ENCODE data around the gene ACE. TPM values are rescaled to one million over a fixed set of nuclear protein-coding genes. Genes with fewer than 3 reads are reported as not detected.
A peak's percentile ranks its signal among the peaks of the same experiment; 100 is the strongest.

The ACE gene
- total and polyA plus RNA-seq, 10 donors, result 0.61 to 17.3 (median 8.2) TPM

DNA sequence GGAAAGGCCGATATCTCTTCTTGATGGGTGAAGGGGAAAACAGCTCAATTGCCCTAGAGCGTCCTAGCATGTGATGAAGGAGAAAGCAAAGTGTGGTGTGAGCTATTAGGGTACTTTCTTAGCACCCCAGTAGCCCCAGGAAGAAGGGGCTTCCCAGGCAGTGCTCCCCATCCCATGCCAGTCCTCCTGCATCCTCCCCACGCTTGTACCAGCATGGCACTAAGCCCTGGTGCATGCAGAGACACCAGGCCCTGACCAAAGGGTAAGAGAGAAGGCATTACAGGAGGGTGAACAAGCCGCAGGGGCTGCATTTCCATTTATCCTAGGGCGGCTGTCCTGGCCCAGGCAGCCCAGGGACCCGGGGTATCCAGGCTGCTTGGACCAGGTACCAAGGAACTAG is 33.8 kb upstream of the ACE start:
- intact Hi-C loops (cut with DNase I; ENCODE audit: low total_unique reads), result no loop called here
- TF ChIP-seq, protein P1, sequence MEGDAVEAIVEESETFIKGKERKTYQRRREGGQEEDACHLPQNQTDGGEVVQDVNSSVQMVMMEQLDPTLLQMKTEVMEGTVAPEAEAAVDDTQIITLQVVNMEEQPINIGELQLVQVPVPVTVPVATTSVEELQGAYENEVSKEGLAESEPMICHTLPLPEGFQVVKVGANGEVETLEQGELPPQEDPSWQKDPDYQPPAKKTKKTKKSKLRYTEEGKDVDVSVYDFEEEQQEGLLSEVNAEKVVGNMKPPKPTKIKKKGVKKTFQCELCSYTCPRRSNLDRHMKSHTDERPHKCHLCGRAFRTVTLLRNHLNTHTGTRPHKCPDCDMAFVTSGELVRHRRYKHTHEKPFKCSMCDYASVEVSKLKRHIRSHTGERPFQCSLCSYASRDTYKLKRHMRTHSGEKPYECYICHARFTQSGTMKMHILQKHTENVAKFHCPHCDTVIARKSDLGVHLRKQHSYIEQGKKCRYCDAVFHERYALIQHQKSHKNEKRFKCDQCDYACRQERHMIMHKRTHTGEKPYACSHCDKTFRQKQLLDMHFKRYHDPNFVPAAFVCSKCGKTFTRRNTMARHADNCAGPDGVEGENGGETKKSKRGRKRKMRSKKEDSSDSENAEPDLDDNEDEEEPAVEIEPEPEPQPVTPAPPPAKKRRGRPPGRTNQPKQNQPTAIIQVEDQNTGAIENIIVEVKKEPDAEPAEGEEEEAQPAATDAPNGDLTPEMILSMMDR (IDR thresholded peaks at IDR 0.05 in 8 of 11, conservative IDR thresholded peaks at IDR 0.05 in 3 of 11), result no peak
- TF ChIP-seq POLR2A (IDR thresholded peaks at IDR 0.05), result no peak
- TF ChIP-seq POLR2AphosphoS5 (IDR thresholded peaks at IDR 0.05), result no peak
- peaks cover 15 to 70% (median 53%) of the 10 kb centered on the region in 6 donors for H3K4me1 ChIP-seq
- no peaks in the 10 kb centered on the region for H3K36me3 ChIP-seq
- 87 to 95% (median 92%) methylated on average over 6 of the region's 6 CpGs for WGBS, 5 donors
- no peak overlapping the region for H3K4me3 ChIP-seq
- H3K27me3 ChIP-seq (replicated peaks in 1 of 7), result peaks cover 0 to 13% (median 0%) of the 10 kb centered on the region in 7 donors
- no peaks in the 10 kb centered on the region for H3K9me3 ChIP-seq
- no peak overlapping the region for H3K27ac ChIP-seq
- DNase-seq, result no peak

DNA sequence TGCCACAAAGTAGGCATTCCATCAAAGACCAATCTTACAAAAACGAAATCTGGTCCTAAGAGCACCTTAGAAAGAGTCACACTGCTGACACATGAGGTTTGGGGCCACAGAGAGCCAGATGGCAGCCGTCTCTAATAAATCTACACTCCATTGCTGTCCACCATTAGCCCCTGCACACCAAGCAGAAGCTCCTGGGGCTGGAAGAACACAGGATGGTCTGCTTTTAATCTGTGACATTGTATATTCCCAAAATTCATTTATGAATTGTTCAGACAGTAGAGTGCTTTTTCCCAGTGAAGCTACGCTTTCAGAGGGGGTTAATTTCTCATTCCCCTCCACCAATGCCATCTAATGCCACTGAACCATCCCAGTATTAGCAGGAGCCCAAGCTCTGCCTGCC is 32.4 kb upstream of the ACE start:
- 72 to 91% (median 86%) methylated on average over 3 of the region's 3 CpGs for WGBS, 5 donors
- Histone ChIP-seq H3K4me3 (no peak overlapping the region), H3K36me3 (no peaks in the 10 kb centered on the region), H3K9me3 (no peaks in the 10 kb centered on the region), H3K4me1 (peaks cover 15 to 56% (median 42%) of the 10 kb centered on the region in 6 donors), H3K27me3 (replicated peaks in 1 of 7) (peaks cover 0 to 14% (median 0%) of the 10 kb centered on the region in 7 donors), H3K27ac (no peak overlapping the region)
- TF ChIP-seq, protein P1 (IDR thresholded peaks at IDR 0.05 in 8 of 11, conservative IDR thresholded peaks at IDR 0.05 in 3 of 11), result no peak
- TF ChIP-seq POLR2A (IDR thresholded peaks at IDR 0.05), result no peak
- TF ChIP-seq POLR2AphosphoS5 (IDR thresholded peaks at IDR 0.05), result no peak
- no peak for DNase-seq
- intact Hi-C loops (cut with DNase I; ENCODE audit: low total_unique reads), result no loop called here

DNA sequence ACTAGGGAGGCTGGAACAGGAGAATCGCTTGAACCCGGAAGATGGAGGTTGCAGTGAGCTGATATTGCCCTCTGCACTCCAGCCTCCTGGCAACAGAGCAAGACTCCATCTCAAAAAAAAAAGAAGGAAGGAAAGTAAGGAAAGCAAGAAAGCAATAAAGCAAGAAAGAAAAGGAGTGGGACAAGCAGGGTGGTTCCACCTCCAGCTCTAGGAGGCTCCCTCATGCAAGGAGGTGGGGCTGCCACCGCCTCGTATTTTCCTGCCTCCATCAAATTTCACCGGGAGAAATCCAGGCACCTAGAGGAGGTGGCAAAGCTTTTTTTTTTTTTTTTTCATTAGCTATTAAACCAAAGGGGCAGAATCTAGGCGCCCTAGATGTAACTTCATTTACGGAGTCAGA is 31.8 kb upstream of the ACE start:
- intact Hi-C loops (cut with DNase I; ENCODE audit: low total_unique reads), result no loop called here
- TF ChIP-seq, protein P1 (IDR thresholded peaks at IDR 0.05 in 8 of 11, conservative IDR thresholded peaks at IDR 0.05 in 3 of 11), result no peak
- no peak for TF ChIP-seq POLR2AphosphoS5 (IDR thresholded peaks at IDR 0.05)
- DNase-seq, result no peak
- H3K36me3 ChIP-seq, result no peaks in the 10 kb centered on the region
- H3K4me3 ChIP-seq, result peak overlapping the region in 4 of 8 donors; percentile 63 to 88 (median 70)
- H3K27ac ChIP-seq, result peak overlapping the region in 2 of 8 donors; percentile 81 to 87
- H3K27me3 ChIP-seq (replicated peaks in 1 of 7), result peaks cover 0 to 17% (median 0%) of the 10 kb centered on the region in 7 donors
- H3K9me3 ChIP-seq, result no peaks in the 10 kb centered on the region
- WGBS, 5 donors, result 71 to 84% (median 79%) methylated on average over 7 of the region's 7 CpGs
- H3K4me1 ChIP-seq, result peaks cover 15 to 50% (median 36%) of the 10 kb centered on the region in 6 donors

DNA sequence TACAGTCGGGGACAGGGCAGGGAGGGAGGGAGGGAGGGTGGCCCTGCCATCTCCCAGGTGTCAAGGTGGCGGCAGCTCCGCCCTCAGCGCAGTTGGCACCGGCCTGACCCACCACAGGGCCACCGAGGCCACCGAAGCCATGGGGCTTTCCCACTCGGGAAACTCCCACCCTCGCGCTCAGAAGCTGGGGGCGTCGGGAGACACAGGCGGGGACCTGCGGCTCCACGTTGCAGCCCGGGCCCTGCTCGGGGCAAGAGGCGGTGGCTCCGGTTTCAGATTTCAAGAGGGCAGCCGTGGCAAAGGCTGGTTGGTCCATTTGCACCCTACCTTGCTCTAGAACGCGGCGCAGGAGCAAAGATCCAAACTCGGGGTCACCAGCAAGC is 31.3 kb upstream of the ACE start:
- peaks cover 13 to 49% (median 32%) of the 10 kb centered on the region in 6 donors for H3K4me1 ChIP-seq
- no peaks in the 10 kb centered on the region for H3K36me3 ChIP-seq
- peaks cover 0 to 22% (median 0%) of the 10 kb centered on the region in 7 donors for H3K27me3 ChIP-seq (replicated peaks in 1 of 7)
- H3K4me3 ChIP-seq, result peak overlapping the region; percentile 54 to 88 (median 66)
- TF ChIP-seq, protein P1 (IDR thresholded peaks at IDR 0.05 in 8 of 11, conservative IDR thresholded peaks at IDR 0.05 in 3 of 11), result peak in 1 of 11 experiments; percentile 20
- TF ChIP-seq POLR2AphosphoS5 (IDR thresholded peaks at IDR 0.05) (peak in 1 of 3 donors; percentile 29), POLR2A (IDR thresholded peaks at IDR 0.05) (no peak)
- H3K9me3 ChIP-seq, result no peaks in the 10 kb centered on the region
- peak overlapping the region; percentile 60 to 90 (median 82) for H3K27ac ChIP-seq
- WGBS, 5 donors, result 3 to 17% (median 6%) methylated on average over 11 to 24 of the region's 24 CpGs
- no peak for DNase-seq
- intact Hi-C loops (cut with DNase I; ENCODE audit: low total_unique reads), result no loop called here

All from spleen (tissue), 11 donors.